GM19239 (cell line): ENCODE results near the gene CEACAM5.
"Not testable (repeated sequence)": the region's sequence is repeated elsewhere in the genome, so short reads cannot be mapped to it uniquely, and the experiment has no call there.

ENCODE experiments used
- DNase-seq: peaks from one replicate; pipeline ENCODE4 v3.0.0; 2011; ENCODE audit warnings: low spot score; ENCODE audit not compliant: insufficient read length
- FAIRE-seq: peaks from 2 replicates; lab custom pipeline; 2011; peaks lifted over from hg19 to GRCh38; lab: Jason Lieb, UNC

Gene CEACAM5

DNA sequence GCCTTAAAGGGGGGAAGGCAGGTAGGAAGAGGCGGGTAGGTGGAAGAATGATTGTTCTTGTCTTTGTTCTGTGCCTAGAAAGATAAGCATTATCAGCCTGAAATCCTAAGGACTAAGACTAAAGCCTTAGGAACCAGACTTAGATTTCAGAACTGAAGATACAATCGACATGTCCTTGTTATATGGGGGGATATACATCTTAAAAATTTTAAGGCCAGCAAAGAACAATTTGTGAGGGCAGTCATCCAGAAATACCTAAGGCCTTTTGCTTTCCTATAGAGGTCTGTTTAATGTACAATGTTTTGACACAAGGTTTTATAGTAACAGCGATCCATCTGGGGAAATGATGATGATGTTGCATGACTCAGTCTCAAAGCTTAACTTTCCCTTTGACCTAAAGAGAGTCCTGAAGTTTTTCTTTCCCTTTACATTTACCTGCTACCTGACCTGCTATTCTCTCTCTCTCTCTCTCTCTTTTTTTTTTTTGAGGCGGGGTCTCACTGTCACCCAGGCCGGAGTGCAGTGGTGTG is 26.7 kb downstream of the CEACAM5 start:
- DNase-seq (no peak), FAIRE-seq (no peak)

DNA sequence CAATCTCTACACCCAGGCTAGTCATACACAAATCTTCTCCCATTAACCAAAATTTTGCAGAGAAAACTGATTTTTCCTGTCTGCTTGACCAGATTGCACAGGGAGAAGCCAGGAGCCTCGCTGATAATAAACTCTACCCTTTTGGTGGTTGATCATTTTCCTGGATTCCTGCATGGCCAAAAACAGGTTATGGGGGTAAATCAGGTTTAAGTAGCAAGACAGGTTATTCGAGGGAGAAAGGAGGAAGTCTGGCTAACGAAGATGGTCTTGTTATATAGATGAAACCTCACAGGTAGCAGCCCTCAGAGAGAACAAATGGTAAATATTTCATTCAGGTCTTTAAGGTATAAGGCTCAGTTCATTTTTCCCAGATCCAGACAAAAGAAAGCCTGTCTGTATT is 30.9 kb downstream of the CEACAM5 start:
- DNase-seq (no peak), FAIRE-seq (no peak)

DNA sequence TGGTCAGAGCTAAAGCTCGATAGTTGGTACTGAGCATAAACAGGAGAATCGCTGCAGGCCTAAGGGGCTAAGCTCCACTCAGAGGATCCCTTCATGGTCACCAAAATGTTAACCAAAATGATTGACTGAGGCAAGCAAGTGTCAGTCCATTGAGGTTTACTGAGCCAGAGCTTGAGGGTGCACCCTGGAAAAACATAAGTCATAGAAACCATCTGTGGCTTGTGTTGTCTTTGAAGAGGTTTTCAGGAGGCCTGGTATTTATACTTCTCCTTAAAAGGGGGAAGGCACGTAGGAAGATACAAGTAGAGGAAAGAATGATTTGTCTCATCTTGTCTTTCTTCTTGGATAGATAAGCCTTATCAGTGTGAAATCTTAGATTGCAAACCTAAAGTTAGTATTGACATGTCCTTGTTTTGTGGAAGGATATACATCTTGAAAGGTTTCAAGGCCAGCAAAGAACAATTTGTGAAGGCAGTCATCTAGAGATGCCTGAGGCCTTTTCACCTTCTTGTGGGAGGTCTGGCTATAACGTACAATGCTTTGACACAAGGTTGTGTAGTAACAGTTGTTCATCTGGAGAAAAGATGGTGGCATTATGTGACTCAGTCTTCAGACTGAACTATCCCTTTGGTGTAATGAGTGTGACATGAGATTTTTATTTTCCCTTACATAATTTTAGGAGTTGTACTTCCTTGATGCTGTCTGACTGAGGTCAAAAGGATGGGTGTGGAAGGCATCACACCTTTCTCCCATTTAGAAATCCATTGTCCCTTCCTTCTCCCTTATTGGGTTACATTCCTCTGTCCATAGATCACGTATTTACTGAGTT is 32.2 kb downstream of the CEACAM5 start:
- FAIRE-seq = no peak
- no peak for DNase-seq

DNA sequence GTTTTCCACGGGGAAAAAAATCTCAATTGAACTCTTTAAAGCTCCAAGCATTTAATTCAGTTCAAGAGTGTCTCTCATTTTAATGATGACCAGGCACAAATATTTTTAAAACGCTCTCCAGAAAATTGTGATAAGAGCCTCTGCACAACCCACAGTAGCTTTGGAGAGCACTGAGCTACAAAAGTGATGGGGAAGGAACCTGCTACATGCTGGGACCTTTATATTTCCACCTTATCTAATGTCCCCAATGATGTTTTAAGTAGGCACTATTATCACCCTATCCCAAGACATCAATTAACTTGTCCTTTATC is 32.8 kb downstream of the CEACAM5 start:
- no peak for FAIRE-seq

DNA sequence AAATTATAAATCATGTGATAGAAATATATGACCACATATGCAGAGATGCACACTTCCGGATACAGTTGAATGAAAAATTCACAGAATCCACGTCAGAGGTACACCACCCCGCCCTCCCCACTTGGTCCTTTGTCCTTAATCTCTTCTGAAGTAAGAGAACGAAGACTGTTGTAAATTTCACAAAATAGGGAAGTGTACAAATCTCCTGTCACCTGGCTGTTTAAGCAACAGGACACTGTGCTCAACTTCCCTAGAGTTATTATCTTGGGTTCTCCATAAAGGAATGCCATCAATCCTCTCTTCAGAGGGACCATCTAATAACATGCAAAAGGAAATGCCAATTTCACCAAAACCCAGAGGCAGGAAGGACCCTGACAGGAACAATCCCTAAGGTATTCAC is 36.4 kb downstream of the CEACAM5 start:
- FAIRE-seq (no peak), DNase-seq (no peak)

More for the DNA sequence above, 32.8 kb downstream of the CEACAM5 start:
- no peak for DNase-seq

DNA sequence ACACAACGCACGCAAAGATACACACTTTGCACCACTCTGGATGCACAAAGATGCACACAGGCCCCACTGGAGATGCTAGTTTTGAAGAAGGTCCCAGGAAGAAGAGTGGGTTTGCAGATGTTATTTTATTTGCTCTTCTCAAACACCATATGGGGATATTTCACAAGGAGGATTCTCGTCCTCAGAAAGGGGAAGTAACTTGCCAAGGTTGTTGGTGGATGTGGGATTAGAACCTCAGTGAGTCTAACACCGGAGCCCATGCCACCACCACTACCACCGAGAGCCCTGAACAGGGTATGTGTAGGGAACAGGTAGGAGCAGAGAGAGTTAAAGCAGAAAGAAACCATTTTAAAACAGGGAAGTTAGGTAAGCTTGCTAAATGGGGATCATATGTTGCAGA is 37.3 kb downstream of the CEACAM5 start:
- no peak for FAIRE-seq
- no peak for DNase-seq

DNA sequence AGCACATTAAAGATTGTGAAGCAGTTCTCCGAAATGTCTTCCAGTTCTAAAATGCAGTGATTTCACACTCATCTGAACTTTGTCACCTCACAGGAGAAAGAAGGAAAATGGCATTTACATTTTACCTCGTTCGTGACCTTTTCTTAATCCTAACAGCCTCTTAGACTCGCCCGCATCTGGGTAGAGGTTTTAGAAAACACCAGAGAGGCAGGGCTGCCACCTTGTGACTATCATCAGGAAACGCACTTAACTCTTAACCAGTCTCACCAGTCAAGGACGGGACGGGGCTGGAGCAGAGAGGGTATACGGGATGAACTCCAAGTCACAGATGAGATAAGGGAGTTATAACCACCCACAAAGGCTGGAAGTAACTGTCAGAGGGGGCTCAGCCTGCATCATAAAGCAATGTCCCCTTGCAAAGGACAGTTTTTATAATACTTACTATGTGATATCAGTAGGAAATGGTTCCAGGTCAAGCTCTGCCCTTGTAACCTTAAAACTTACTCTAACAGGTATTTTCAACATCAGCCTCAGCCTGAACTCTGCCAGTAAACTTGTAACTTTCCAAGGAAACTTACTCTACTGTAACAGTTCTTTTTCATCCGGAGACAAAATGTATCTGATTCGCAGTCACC is 38.3 kb downstream of the CEACAM5 start:
- DNase-seq = no peak
- no peak for FAIRE-seq

DNA sequence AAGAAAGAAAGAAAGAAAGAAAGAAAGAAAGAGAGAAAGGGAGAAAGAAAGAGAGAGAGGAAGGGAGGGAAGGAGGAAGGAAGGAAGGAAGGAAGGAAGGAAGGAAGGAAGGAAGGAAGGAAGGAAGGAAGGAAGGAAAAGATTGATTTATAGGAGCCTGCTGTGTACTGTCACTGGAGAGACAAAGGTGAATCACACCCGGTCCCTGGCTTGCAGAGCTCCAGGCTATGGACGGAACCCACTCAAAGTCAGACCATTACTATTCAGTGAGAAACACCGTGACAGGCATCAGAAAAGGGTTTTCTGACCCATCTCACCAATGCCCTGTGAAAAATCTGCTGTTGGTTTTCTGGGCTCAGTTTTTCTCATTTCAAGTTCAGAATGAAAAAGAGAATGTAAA is 39.6 kb downstream of the CEACAM5 start:
- no peak for DNase-seq
- no peak for FAIRE-seq

DNA sequence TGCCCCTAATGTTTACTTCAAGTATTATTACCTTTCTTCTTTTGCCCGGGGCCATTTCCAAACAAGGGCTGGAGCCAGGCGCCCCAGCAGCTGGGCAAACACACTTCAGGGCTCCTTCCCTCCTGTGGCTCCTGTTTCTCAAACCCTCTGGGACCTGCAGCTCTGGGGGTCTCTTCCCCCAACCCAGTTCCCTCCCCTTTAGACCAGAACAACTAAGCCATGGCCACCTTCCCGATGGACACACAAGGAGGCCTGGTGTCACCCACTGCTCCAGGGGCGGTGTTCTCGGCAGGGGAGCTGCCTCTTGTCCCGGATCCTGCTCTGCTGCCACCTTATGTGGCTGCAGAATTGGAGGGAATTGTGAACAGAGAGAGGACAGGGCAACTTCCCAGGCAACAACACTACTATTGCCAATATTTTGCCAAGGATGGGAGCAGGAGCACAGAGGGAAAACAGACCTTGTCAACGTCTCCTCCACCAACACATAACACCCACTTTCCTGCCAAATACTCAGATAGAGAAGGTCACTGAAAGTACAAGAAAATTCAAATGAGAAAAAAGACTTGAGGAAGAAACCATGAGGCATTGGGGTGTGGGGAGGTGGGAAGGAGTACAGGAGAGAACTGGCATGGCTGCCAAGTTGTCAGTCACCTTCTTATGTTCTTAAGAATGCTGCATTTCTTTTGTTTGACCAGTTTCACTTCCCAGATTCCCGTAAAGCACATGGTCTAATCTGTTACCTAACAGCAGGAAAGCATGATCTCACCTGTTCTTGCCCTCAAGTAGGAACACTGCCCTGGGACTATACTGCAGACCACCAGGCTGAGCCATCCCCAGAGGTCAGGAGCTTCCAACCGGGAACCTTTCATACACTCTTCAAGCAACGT is 42.1 kb downstream of the CEACAM5 start:
- not testable (repeated sequence) for FAIRE-seq, DNase-seq

DNA sequence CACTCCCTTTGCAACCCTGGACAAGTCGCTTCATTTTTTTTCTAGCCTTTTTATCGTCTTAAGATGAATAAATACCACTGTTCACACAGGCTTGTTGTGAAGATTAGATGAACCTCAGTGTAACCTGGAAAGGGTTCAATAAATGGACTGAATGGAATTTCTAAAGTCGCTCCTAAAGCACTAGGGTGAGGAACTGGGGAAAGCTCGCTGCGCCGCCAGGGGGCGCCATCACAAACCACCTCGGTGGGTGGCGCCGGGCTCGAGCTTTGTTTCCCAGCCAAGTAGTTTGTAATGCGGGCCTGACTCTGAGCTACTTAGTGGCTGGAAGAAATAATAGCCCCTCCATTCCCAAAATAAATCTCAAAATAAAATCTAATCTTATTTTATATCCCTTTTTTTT is 44.7 kb downstream of the CEACAM5 start:
- peak; percentile 31 for DNase-seq
- peak; percentile 83 for FAIRE-seq

DNA sequence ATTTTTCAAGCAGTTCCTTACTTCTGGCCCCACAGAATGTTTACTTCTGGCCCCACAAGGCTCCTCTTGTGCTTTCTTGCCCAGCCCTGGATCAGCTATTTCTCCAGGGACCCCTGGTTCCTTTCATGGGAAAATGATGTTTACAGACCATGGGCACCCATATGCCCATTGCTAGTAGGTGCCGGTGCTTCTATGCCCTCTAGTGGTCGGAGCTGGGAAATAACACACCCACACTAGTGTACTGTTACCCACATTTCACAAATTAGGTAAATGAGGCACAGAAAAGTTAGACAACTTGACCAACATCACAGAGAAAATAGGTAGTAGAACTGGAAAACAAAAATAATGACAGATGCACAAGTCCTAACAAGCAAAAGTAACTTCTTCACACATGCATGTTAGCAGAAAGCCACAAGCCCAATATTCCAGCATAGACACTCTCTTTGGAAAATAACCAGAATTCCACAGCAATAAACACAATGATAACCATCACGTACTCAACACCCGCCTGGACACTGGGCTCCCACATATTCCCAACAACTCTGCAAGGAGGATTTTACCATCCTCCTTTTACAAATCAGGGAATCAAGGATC is 45.6 kb downstream of the CEACAM5 start:
- FAIRE-seq = peak; percentile 95
- DNase-seq = no peak

DNA sequence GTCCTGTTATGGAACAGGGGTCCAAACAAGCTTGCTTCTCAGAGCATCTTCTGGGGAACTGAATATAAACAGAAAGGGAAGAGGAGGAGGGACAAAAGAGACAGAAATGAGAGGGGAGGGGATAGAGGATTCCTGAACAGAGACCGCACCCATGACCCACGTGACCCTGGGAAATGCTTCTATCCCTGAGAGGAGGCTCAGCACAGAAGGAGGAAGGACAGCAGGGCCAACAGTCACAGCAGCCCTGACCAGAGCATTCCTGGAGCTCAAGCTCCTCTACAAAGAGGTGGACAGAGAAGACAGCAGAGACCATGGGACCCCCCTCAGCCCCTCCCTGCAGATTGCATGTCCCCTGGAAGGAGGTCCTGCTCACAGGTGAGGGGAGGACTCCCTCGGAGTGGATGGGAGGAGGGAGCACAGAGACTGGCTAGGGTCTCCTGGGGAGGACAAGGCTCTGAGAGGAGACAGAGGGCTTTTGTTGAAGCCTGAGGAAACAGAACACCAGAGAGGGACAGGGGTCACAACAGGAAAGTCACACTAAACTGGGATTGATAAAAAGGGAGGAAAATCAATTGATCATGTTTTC is 47.0 kb downstream of the CEACAM5 start, which contains the start of gene CEACAM6:
Gene CEACAM6 (plus strand): TSS at position 203 of the 586 bp plus-strand sequence. CDS start 109 bp downstream, at position 312.
- FAIRE-seq (no peak), DNase-seq (no peak)

DNA sequence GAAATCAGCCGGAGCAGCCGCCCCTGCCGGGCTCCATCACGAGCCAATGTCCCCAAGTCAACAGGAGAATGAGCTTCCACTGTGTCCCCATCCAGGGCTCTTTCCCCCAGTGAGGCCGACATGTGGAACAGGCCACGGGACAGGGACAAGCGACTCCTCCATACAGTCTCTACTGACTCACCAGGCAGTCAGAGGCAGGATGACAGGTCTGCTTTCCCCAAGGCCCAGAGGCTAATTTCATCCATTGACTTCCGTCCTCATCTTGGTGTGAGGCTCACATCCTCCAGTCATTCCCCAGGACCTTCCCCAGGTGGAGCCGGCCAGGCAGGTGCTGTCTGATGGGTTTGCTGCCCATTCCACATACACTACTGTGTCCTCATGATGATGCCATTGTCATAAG is 50.4 kb downstream of the CEACAM5 start:
- no peak for FAIRE-seq

DNA sequence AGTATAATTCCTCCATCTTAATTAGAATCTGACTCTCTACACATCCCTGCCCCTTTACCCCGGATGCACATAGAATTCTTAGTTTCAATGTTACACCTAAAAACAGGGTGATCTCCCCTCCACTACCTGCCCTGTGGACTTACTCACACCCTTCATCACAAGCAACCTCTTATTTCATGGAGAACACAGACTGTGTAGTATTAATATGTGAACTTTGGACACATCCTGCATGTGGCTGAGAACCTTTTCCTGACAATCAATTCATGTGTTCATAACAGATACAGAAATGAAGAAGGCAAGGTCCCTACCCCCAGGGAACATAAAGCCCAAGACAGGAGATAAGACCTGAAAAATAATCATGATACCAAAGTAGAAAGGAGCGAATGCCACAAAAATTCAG is 58.7 kb downstream of the CEACAM5 start:
- no peak for FAIRE-seq
- DNase-seq = no peak

More for the DNA sequence above, 50.4 kb downstream of the CEACAM5 start:
- no peak for DNase-seq

DNA sequence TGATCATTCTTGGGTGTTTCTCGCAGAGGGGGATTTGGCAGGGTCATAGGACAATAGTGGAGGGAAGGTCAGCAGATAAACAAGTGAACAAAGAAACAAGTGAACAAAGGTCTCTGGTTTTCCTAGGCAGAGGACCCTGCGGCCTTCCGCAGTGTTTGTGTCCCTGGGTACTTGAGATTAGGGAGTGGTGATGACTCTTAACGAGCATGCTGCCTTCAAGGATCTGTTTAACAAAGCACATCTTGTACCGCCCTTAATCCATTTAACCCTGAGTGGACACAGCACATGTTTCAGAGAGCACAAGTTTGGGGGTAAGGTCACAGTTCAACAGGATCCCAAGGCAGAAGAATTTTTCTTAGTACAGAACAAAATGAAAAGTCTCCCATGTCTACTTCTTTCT is 59.7 kb downstream of the CEACAM5 start:
- DNase-seq, FAIRE-seq: not testable (repeated sequence)

DNA sequence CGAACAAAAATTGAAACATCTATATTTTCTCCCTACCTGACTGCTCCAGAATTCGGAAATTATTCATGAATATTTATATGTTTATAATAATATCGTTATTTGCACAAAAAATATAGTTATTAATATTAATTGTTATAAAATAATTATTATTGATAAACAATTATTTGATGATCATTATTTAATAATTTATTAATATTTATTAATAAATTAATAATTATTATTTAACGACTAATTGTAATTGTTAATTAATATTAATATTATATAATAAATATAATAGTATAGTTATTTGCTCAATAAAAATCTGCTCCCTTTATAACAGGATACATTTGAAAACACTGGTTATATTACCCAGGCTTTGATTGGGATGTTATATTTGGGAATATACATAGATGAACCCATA is 61.2 kb downstream of the CEACAM5 start:
- no peak for FAIRE-seq
- no peak for DNase-seq

DNA sequence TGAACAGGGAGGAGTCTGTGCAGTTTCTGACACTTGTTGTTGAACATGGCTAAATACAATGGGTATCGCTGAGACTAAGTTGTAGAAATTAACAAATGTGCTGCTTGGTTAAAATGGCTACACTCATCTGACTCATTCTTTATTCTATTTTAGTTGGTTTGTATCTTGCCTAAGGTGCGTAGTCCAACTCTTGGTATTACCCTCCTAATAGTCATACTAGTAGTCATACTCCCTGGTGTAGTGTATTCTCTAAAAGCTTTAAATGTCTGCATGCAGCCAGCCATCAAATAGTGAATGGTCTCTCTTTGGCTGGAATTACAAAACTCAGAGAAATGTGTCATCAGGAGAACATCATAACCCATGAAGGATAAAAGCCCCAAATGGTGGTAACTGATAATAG is 63.0 kb downstream of the CEACAM5 start:
- DNase-seq (no peak), FAIRE-seq (no peak)

DNA sequence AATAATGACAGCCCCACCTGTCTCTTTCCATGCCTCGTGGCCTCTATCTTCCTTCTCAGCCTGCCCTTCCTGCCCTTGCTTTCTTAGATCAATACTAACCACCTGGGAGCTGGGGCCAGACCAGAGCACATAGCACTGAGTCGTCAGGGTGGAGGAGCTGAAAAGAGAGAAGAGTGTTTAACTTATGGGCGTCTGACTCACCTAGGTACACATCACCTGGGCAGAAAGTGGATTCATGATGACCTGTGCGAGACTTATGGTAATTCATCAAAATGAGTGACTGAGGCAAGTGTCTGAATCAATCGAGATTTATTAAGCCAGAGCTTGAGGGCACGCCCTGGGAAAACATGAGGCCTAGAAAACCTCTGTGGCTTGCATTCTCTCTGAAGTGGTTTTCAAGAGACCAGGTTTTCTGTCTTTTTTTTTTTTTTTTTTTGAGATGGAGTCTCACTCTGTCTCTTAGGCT is 66.1 kb downstream of the CEACAM5 start:
- DNase-seq (no peak), FAIRE-seq (no peak)

DNA sequence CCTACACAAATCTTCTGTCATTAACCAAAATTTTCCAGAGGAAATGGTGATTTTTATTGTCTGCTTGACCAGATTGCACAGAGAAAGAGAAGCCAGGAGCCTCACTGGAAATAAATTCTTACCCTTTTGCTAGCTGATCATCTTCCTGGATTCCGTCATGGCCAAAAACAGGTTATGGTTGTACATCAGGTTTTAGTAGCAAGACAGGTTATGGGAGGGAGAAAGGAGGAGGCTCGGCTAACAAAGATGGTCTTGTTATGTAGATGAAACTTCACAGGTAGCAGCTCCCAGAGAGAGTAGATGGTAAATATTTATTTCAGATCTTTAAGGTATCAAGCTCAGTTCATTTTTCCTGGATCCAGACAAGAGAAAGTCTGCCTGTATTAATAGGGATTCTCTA is 68.3 kb downstream of the CEACAM5 start:
- DNase-seq (no peak), FAIRE-seq (no peak)
